HEK293T (cell line): Measurements from ENCODE around the gene HPS1.

Experiments
- ARNT ChIP-seq: fragments of 450-650 bp; IDR thresholded peaks from 2 replicates; pipeline ENCODE4 v1.6.1; 2017; ENCODE audit warnings: mild to moderate bottlenecking
- ELF4 ChIP-seq: fragments of 450-650 bp; IDR thresholded peaks from 2 replicates; pipeline ENCODE4 v1.6.1; 2017; ENCODE audit warnings: antibody characterized with exemption

DNA sequence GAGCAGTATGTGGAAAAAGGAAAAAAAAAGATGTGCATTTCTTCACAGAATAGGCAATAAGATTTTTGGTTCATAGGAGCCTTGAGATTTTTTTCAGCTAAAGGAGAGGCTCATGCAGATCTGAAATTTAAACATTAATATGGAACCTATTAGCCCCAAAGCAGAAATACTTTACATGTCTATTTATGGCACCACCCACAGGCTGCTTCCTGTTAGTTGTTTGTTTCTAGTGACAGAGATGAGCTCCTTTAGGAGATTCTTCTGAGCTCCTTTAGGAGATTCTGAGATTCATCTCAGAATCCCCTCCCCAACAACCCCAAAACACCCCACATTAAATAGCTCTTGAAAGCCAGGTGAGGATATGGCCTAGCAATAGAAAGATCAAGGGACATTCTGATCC lies 27.9 kb upstream of the HPS1 start:
- TF ChIP-seq ARNT: no peak
- no peak for TF ChIP-seq ELF4
